ENCODE data around the gene MMP21. TPM values are rescaled to one million over a fixed set of nuclear protein-coding genes. Genes with fewer than 3 reads are reported as not detected.

The MMP21 gene
- total RNA-seq, 1 experiment from 2014 or later = not detected

DNA sequence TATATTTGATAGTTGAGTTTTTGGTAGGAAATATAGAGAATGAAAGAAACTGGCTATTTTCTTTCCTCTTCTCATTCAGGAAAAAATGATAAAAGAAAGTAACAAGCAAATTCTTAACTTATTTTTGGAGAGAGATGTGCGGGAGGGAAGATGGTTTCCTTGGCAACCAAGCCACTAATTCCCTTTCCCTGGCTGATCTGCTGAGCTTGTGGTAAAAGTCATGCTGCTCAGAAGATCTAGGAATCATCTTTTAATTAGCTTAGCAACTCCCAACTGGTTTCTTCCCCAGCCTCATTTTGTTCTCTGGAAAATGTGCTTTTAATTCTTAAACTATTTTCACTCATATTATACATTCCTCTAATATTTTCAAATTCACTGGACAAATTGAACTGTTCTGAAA lies 35.6 kb upstream of the MMP21 start:
- Histone ChIP-seq H3T11ph (ENCODE audit: low read length) (no peak overlapping the region), H3K9me3 (ENCODE audit: control insufficient read depth, low read depth, low read length) (no peaks in the 10 kb centered on the region), H3K23me2 (ENCODE audit: insufficient read length, low read depth, low read length, poor library complexity, severe bottlenecking) (no peaks in the 10 kb centered on the region), H3K79me2 (ENCODE audit: insufficient read depth, low read length) (no peaks in the 10 kb centered on the region), H4K91ac (ENCODE audit: insufficient read length, low read depth, low read length) (no peak overlapping the region), H3K18ac (ENCODE audit: insufficient read length, low read depth, low read length) (no peak overlapping the region), H4K8ac (replicated peaks; ENCODE audit: insufficient read length, low read depth, low read length) (no peak overlapping the region), H3K79me1 (ENCODE audit: insufficient read depth, low read depth, low read length, poor library complexity, severe bottlenecking) (no peaks in the 10 kb centered on the region), H3K56ac (ENCODE audit: insufficient read length, low read depth, low read length) (no peak overlapping the region), H3K14ac (ENCODE audit: insufficient read depth, low read length) (no peak overlapping the region), H2AK5ac (ENCODE audit: insufficient read length, low read length) (no peak overlapping the region), H4K5ac (ENCODE audit: insufficient read length, low read depth, low read length) (no peak overlapping the region), H3K23ac (ENCODE audit: insufficient read length, low read depth, low read length) (no peak overlapping the region), H3K4me2 (ENCODE audit: insufficient read depth, insufficient read length, low read length) (no peak overlapping the region), H3K4me1 (ENCODE audit: insufficient read depth, low read length) (no peaks in the 10 kb centered on the region), H3K27me3 (ENCODE audit: insufficient read depth, low read length) (no peaks in the 10 kb centered on the region), H2BK20ac (ENCODE audit: low read depth, low read length, poor library complexity, severe bottlenecking) (no peak overlapping the region), H2AFZ (ENCODE audit: low read length) (no peak overlapping the region), H3K9ac (ENCODE audit: extremely low read depth, insufficient read length, low read length) (no peak overlapping the region), H4K20me1 (ENCODE audit: control insufficient read depth, insufficient read depth, insufficient read length) (no peaks in the 10 kb centered on the region), H2BK15ac (ENCODE audit: low read depth, low read length) (no peak overlapping the region), H2BK120ac (ENCODE audit: low read depth, low read length, poor library complexity, severe bottlenecking) (no peak overlapping the region), H3K27ac (ENCODE audit: insufficient read length, low read depth, low read length) (no peak overlapping the region), H2BK12ac (ENCODE audit: insufficient read length, low read depth, low read length) (no peak overlapping the region), H3K4ac (ENCODE audit: low read depth, low read length) (no peak overlapping the region), H2BK5ac (ENCODE audit: insufficient read length, low read length) (no peak overlapping the region)
- no peaks in the 10 kb centered on the region for H3K27me3 Mint-ChIP-seq (ENCODE audit: low read depth)
- no peak overlapping the region for H3K4me3 Mint-ChIP-seq
- no peak for DNase-seq
- TF ChIP-seq, protein P1, sequence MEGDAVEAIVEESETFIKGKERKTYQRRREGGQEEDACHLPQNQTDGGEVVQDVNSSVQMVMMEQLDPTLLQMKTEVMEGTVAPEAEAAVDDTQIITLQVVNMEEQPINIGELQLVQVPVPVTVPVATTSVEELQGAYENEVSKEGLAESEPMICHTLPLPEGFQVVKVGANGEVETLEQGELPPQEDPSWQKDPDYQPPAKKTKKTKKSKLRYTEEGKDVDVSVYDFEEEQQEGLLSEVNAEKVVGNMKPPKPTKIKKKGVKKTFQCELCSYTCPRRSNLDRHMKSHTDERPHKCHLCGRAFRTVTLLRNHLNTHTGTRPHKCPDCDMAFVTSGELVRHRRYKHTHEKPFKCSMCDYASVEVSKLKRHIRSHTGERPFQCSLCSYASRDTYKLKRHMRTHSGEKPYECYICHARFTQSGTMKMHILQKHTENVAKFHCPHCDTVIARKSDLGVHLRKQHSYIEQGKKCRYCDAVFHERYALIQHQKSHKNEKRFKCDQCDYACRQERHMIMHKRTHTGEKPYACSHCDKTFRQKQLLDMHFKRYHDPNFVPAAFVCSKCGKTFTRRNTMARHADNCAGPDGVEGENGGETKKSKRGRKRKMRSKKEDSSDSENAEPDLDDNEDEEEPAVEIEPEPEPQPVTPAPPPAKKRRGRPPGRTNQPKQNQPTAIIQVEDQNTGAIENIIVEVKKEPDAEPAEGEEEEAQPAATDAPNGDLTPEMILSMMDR (conservative IDR thresholded peaks at IDR 0.05) = no peak
- peaks cover 12 to 58% (median 49%) of the 10 kb centered on the region in 3 experiments; a peak in 6 of 7 replicates for H3K36me3 Mint-ChIP-seq (ENCODE audit: insufficient read depth in 1 of 3, low read depth in 3 of 3)
- H3K27ac Mint-ChIP-seq = no peak overlapping the region
- H3K4me1 Mint-ChIP-seq = no peaks in the 10 kb centered on the region
- H3K9me3 Mint-ChIP-seq = no peaks in the 10 kb centered on the region
- no CpG with 5 or more reads among the region's 1 CpG for WGBS (ENCODE audit: extremely low coverage, insufficient read length, low lambda C conversion rate)

All from H9 (cell line).